GM06990 (cell line): ENCODE measurements around the gene NTM.

Experiments
- DNase-seq: peaks from one replicate; pipeline ENCODE4 v3.0.0-alpha.2; 2011; ENCODE audit not compliant: insufficient read length; ENCODE audit errors: extremely low read depth
- H3K27me3 ChIP-seq: replicated peaks from 2 replicates; pipeline ENCODE4 v1.6.0; 2011; ENCODE audit warnings: low read length; ENCODE audit not compliant: control insufficient read depth, insufficient read depth
- H3K36me3 ChIP-seq: 2 replicates; pipeline ENCODE4 v1.5.1; 2011; ENCODE audit warnings: low read length; ENCODE audit not compliant: control insufficient read depth, insufficient read depth
- H3K4me3 ChIP-seq: replicated peaks from 2 replicates; pipeline ENCODE4 v1.5.1; 2011; ENCODE audit warnings: low read depth, mild to moderate bottlenecking, control low read depth, low read length
- TF ChIP-seq, protein P1 (sequence below): IDR thresholded peaks from 2 replicates; pipeline ENCODE4 v1.5.1; 2011; ENCODE audit warnings: low read length, control low read depth, mild to moderate bottlenecking, inconsistent platforms; ENCODE audit not compliant: insufficient read depth, poor library complexity, severe bottlenecking

The NTM gene

DNA sequence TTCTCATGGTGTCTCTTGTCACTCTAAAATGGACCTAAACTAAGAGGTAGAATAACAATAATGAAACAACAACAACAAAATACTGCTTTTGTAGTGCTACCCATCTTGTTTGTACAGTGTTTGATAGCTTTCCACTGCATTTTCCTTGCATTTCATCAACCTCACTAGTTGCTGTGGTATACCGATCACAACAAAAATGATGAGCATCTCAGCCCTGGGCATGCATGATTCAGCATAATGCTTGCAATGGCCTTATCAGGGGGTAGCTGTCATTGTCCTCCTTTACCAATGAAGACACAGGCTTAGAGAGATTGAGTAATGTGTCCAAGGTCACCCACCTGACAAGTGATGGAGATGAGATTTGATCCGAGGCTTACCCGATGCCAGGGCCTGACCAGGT is 682.5 kb downstream of the NTM start:
- TF ChIP-seq, protein P1, sequence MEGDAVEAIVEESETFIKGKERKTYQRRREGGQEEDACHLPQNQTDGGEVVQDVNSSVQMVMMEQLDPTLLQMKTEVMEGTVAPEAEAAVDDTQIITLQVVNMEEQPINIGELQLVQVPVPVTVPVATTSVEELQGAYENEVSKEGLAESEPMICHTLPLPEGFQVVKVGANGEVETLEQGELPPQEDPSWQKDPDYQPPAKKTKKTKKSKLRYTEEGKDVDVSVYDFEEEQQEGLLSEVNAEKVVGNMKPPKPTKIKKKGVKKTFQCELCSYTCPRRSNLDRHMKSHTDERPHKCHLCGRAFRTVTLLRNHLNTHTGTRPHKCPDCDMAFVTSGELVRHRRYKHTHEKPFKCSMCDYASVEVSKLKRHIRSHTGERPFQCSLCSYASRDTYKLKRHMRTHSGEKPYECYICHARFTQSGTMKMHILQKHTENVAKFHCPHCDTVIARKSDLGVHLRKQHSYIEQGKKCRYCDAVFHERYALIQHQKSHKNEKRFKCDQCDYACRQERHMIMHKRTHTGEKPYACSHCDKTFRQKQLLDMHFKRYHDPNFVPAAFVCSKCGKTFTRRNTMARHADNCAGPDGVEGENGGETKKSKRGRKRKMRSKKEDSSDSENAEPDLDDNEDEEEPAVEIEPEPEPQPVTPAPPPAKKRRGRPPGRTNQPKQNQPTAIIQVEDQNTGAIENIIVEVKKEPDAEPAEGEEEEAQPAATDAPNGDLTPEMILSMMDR = no peak
- no peak for DNase-seq
- Histone ChIP-seq H3K4me3 (no peak overlapping the region), H3K27me3 (peaks cover 4% of the 10 kb centered on the region), H3K36me3 (no peaks in the 10 kb centered on the region)

DNA sequence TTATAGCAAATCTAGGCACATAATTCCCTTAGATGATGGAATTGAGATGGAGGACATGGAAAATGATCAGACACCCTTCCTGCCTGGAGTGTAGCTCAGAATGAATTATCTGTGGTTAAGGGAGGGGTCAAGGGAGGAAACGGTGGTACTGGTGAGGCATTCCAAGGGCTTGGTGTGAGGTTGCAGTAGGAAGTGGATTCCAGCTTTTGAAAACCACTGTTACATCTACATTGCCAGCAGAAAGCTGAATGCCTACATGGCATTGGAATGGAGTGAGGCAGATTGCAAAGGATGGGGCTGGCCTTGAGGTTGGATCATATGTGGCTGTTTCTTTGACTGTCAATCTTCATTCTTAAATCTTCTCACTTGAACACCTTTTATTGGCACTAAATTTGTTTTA is 684.4 kb downstream of the NTM start:
- no peak for DNase-seq
- Histone ChIP-seq H3K36me3 (no peaks in the 10 kb centered on the region), H3K27me3 (peaks cover 3% of the 10 kb centered on the region; the same call in 1 of the 2 replicates), H3K4me3 (no peak overlapping the region)
- TF ChIP-seq, protein P1 = no peak

DNA sequence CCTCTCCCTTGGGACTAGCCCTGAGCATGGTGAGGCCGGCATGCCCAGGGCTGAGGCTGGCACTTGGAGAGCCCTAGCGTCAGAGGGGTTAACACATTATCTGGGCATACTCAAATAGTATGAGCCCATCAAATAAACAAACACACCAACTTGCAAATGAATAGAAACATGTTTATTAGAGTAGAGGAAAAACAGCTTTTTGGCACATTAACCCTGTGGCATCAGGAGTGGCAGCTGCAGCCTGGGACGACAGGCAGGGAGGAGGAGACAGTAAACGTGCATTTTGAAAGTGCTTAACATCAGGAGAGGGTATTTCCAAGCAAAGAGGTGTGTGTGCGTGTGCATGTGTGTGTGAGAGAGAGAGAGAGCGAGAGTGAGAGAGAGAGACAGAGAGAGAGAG is 684.9 kb downstream of the NTM start:
- H3K27me3 ChIP-seq = peaks cover 3% of the 10 kb centered on the region; the same call in 1 of the 2 replicates
- TF ChIP-seq, protein P1 = no peak
- no peak for DNase-seq
- no peak overlapping the region for H3K4me3 ChIP-seq
- no peaks in the 10 kb centered on the region for H3K36me3 ChIP-seq

- DNase-seq = no peak
- H3K27me3 ChIP-seq = peaks cover 3% of the 10 kb centered on the region; the same call in 1 of the 2 replicates
- H3K36me3 ChIP-seq = no peaks in the 10 kb centered on the region
- TF ChIP-seq, protein P1 = no peak
- no peak overlapping the region for H3K4me3 ChIP-seq
Measured at GRCh38 chr11:132056689-132057088, 686.3 kb downstream of the NTM start.

DNA sequence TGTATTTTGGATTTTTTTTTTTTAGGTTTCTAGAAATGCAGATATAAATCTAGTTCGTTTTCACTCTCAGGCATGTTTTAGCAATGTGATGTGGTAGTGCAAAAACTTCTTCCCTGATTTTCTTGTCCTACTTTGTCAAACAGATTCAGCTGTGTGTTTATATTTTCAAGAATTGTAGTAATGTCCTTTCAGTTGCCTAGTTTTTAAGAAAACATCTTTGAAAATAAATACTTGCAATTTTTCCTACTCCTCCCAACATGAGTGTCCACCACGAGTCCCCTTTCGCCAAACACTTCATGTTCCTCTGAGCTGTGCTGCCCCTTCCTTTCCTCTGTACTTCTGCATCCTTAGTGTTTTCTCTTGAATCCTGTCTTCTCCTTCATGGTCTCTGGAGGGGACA is 686.9 kb downstream of the NTM start:
- peaks cover 3% of the 10 kb centered on the region; the same call in 1 of the 2 replicates for H3K27me3 ChIP-seq
- H3K36me3 ChIP-seq = no peaks in the 10 kb centered on the region
- DNase-seq = no peak
- TF ChIP-seq, protein P1 = no peak
- H3K4me3 ChIP-seq = no peak overlapping the region

DNA sequence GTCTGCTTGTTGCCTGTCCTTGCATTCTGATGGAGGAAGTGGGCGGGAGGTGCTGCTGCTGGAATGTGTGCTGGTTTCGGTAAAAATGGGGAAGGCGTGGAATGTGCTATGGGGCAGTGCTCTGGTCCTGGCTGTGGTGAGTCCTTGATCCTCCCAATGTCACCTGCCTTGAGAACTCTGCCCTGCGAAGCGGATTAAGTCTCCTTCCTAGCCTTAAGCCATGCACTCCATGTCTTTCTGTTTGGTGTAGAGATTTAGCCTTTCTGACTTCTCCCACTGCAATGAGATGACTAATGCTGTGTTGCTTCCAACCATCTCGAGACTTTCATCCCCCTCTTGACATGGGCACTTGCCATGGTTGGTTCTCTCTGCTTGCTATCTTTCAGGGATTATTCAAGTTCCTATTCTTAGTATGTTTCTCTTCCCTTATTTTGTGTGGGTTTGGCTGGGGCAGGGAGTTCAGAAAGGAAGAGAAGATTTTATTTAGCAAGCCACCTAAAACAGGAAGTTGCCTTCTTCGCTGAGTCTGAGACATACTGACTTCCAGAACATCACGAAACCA is 687.9 kb downstream of the NTM start:
- TF ChIP-seq, protein P1 = no peak
- peaks cover 1% of the 10 kb centered on the region for H3K27me3 ChIP-seq
- H3K36me3 ChIP-seq = no peaks in the 10 kb centered on the region
- no peak for DNase-seq
- H3K4me3 ChIP-seq = no peak overlapping the region
